Activated T-cell treated with anti-CD3 and anti-CD28 coated beads, Interleukin-2, amount 50 U/mL, for 1 hour (primary cell): ENCODE measurements around the gene NRGN.

Source experiments
- DNase-seq: peaks from one replicate; pipeline ENCODE4 v3.0.0-alpha.2; 2020

Gene NRGN

GRCh38 chr11:124791626-124792341 is 52.0 kb downstream of the NRGN start:
- no peak for DNase-seq

DNA sequence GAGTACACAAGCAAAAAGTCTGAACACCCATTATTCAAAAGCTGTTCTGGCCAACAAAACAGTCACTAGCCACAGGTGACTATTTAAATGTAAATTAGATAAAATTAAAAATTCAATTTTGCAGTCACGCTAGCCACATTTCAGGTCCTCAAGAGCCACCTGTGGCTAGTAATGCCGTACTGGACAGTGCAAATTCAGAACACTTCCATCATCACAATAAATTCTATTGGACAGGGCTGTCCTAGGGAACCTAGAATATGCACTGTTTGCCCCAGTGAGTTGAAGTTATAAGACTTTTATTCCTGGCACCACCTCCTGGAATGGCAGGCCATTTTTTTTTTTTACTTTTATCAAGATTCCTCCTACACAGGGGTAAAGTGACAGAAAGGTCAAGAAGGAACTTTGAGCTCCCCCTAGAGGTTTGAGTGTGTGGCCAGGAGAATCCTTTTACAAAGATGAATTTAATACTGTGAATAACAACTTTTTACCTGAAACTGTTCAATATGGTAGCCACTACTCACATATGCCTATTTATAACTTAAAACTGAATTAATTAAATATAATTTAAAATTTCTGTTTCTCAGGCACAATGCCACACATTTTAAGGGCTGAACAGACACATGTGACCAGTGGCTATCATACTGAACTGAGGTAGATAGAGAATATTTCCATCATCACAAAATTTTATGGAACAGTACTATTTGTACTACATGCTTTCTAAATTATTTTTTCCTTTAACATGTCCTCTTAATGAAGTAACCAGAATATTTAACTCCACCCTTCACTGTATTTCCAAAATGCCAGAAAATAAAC is 53.9 kb downstream of the NRGN start:
- DNase-seq, result no peak

DNA sequence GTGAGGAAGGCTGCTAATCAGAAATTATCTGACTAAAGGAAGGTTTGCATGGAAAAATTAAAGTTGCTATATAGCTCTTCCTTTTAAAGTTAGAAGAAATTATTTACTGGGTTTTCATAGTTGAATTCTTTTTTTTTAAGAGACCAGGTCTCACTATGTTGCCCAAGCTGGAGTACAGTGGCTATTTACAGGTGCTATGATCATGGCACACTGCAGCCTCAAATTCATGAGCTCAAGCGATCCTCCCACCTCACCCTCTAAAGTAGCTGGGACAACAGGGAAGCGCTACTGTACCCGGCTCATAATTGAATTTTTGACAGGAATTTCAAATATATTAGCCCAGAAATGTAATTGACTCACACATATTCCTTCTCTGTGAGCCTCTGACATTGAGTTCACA is 56.6 kb downstream of the NRGN start:
- no peak for DNase-seq
